Endothelial cell of umbilical vein (primary cell): ENCODE results near the gene TF. TPM values are rescaled to one million over a fixed set of nuclear protein-coding genes. Genes with fewer than 3 reads are reported as not detected.

Experiments used
- BruUV-seq: library from RNA; stranded (reverse); fragments of 400-500 nt; replicated peaks from 2 replicates; lab custom pipeline; 2021; lab: Mats Ljungman, UMichigan
- CTCF ChIA-PET: fragments of 300-600, 350-600 bp; sonication (Branson Sonifier 250); formaldehyde crosslinking; loops from one replicate; lab custom pipeline; 2021; ENCODE audit warnings: antibody characterized with exemption, inconsistent platforms; lab: Charles Lee
- POLR2A ChIA-PET: fragments of 300-600, 350-600 bp; sonication (Branson Sonifier 250); formaldehyde crosslinking; loops from one replicate; lab custom pipeline; 2021; ENCODE audit warnings: antibody characterized with exemption, inconsistent platforms; lab: Charles Lee
- DNase-seq: peaks from one replicate; pipeline ENCODE4 v3.0.0-alpha.2; 2011; ENCODE audit warnings: low read depth, low spot score
- FAIRE-seq: peaks from 2 replicates; lab custom pipeline; 2011; peaks lifted over from hg19 to GRCh38; lab: Jason Lieb, UNC
- H2AFZ ChIP-seq: 2 replicates; pipeline ENCODE4 v1.6.0; 2012; ENCODE audit warnings: low read depth, low read length, control low read depth, inconsistent platforms
- H3K27ac ChIP-seq: 2 replicates; pipeline ENCODE4 v1.5.1; 2011; ENCODE audit warnings: low read depth, mild to moderate bottlenecking, control low read depth, low read length, moderate library complexity; ENCODE audit not compliant: insufficient read depth
- H3K27me3 ChIP-seq, 2 experiments: 2 replicates each; pipeline versions ENCODE4 v1.6.0 to v1.6.1; 2011; ENCODE audit warnings: low read length in 2 of 2, mixed read lengths in 1 of 2; ENCODE audit not compliant: control insufficient read depth in 2 of 2, insufficient read depth in 2 of 2
- H3K36me3 ChIP-seq, 2 experiments: 2 replicates in 1 of 2; 3 replicates in 1 of 2; pipeline ENCODE4 v1.5.1; 2011; ENCODE audit warnings: low read length in 2 of 2, mild to moderate bottlenecking in 1 of 2, moderate library complexity in 1 of 2; ENCODE audit not compliant: control insufficient read depth in 2 of 2, insufficient read depth in 2 of 2; ENCODE audit errors: extremely low read depth in 1 of 2
- H3K4me1 ChIP-seq: 3 replicates; pipeline ENCODE4 v1.5.1; 2011; ENCODE audit warnings: mild to moderate bottlenecking, low read length; ENCODE audit not compliant: control insufficient read depth, insufficient read depth; ENCODE audit errors: extremely low read depth
- H3K4me2 ChIP-seq: 2 replicates; pipeline ENCODE4 v1.6.1; 2011; ENCODE audit warnings: low read length, control low read depth, mixed read lengths; ENCODE audit not compliant: insufficient read depth
- H3K4me3 ChIP-seq, 3 experiments: fragments of 200-600 bp in 1 of 3; sonication (generic), shearing (Covaris generic) in 1 of 3; replicated peaks in 1 of 3; 2 replicates each; pipeline ENCODE4 v1.5.1; 2011 to 2016; ENCODE audit warnings: control low read depth in 3 of 3, low read length in 3 of 3, mild to moderate bottlenecking in 2 of 3, inconsistent platforms in 1 of 3, low read depth in 1 of 3, moderate library complexity in 1 of 3; ENCODE audit not compliant: insufficient read depth in 1 of 3
- H3K79me2 ChIP-seq: 2 replicates; pipeline ENCODE4 v1.6.0; 2012; ENCODE audit warnings: low read length, inconsistent platforms; ENCODE audit not compliant: control insufficient read depth, insufficient read depth
- H3K9ac ChIP-seq: replicated peaks from 2 replicates; pipeline ENCODE3; 2011; ENCODE audit warnings: low read length, control low read depth; ENCODE audit not compliant: insufficient read depth; ENCODE audit errors: extremely low read depth
- H3K9me1 ChIP-seq: replicated peaks from 3 replicates; pipeline ENCODE4 v1.6.0; 2011; ENCODE audit warnings: mild to moderate bottlenecking, low read length; ENCODE audit not compliant: control insufficient read depth, insufficient read depth; ENCODE audit errors: extremely low read depth
- H3K9me3 ChIP-seq: replicated peaks from 2 replicates; pipeline ENCODE4 v1.5.1; 2012; ENCODE audit warnings: low read length, inconsistent platforms; ENCODE audit not compliant: control insufficient read depth, insufficient read depth
- H4K20me1 ChIP-seq: replicated peaks from 2 replicates; pipeline ENCODE3; 2011; ENCODE audit warnings: mild to moderate bottlenecking, low read length; ENCODE audit not compliant: control insufficient read depth, insufficient read depth; ENCODE audit errors: extremely low read depth
- EZH2 ChIP-seq: IDR thresholded peaks from 2 replicates; pipeline ENCODE4 v1.6.1; 2012; ENCODE audit warnings: borderline replicate concordance, low read depth, mild to moderate bottlenecking, moderate library complexity, low read length, inconsistent platforms; ENCODE audit not compliant: severe bottlenecking
- FOS ChIP-seq: IDR thresholded peaks from 2 replicates; pipeline ENCODE4 v1.6.1; 2011; ENCODE audit warnings: mild to moderate bottlenecking, low read length, moderate library complexity, borderline replicate concordance; ENCODE audit not compliant: insufficient read depth
- GATA2 ChIP-seq: IDR thresholded peaks from 2 replicates; pipeline ENCODE4 v1.7.0; 2011; ENCODE audit warnings: low read depth, mild to moderate bottlenecking, moderate library complexity, mixed read lengths, low read length; ENCODE audit not compliant: insufficient read length, insufficient read depth
- JUN ChIP-seq: IDR thresholded peaks from 2 replicates; pipeline ENCODE4 v1.6.1; 2011; ENCODE audit warnings: borderline replicate concordance, low read depth; ENCODE audit not compliant: insufficient read length, insufficient read depth
- MYC ChIP-seq: IDR thresholded peaks from one replicate; pipeline ENCODE4 v1.6.1; 2011; ENCODE audit warnings: mild to moderate bottlenecking, low read depth, low read length
- POLR2A ChIP-seq: IDR thresholded peaks from 2 replicates; pipeline ENCODE4 v1.6.1; 2012; ENCODE audit warnings: low read depth, mild to moderate bottlenecking, control low read depth, low read length
- POLR2AphosphoS5 ChIP-seq: IDR thresholded peaks from 2 replicates; pipeline ENCODE4 v1.6.1; 2012; ENCODE audit warnings: low read depth, mild to moderate bottlenecking, control low read depth, low read length, moderate library complexity; ENCODE audit not compliant: insufficient read depth
- dilution Hi-C: fragments of 300-500 bp; cut with MboI; formaldehyde crosslinking; loops from one replicate; pipeline ENCODE4 v1.15.0; 2019; ENCODE audit warnings: low sequenced_read_pairs; ENCODE audit not compliant: extremely low pct_ligation_motif_present
- intact Hi-C: fragments of 100-400 bp; cut with micrococcal nuclease; formaldehyde crosslinking; loops from one replicate; pipeline ENCODE4 v1.10.0; 2022
- polyA plus RNA-seq, 4 experiments: library from polyadenylated mRNA; depleted of rRNA in 3 of 4; stranded (reverse) in 3 of 4; unstranded in 1 of 4; fragments of >200 nt; gene quantifications; 2 replicates each; pipeline versions ENCODE4 v1.2.1 to v1.2.3, GENCODE V29; 2011 to 2012; ENCODE audit warnings: missing spikeins in 1 of 4
- total RNA-seq: library from RNA; stranded (reverse); gene quantifications from 2 replicates; pipeline ENCODE4 v1.2.3, GENCODE V29; 2021
- TF ChIP-seq, protein P1 (sequence below), 2 donors: IDR thresholded peaks; 1 replicate in 1 of 2; 2 replicates in 1 of 2; pipeline ENCODE4 v1.5.1; 2011; ENCODE audit warnings: low read length in 2 of 2, mild to moderate bottlenecking in 2 of 2, moderate library complexity in 2 of 2, control low read depth in 1 of 2, inconsistent platforms in 1 of 2, low read depth in 1 of 2; ENCODE audit not compliant: insufficient read depth in 1 of 2; ENCODE audit errors: extremely low read depth in 1 of 2
- TF ChIP-seq, protein P2 (sequence below): IDR thresholded peaks from 2 replicates; pipeline ENCODE4 v1.6.1; 2011; ENCODE audit not compliant: insufficient read depth, insufficient read length

Gene TF
- total and polyA plus RNA-seq, 2 donors (not counting 3 experiments of a cell fraction or from before 2014, with no cell fraction given) = 0.32 to 0.69 TPM

DNA sequence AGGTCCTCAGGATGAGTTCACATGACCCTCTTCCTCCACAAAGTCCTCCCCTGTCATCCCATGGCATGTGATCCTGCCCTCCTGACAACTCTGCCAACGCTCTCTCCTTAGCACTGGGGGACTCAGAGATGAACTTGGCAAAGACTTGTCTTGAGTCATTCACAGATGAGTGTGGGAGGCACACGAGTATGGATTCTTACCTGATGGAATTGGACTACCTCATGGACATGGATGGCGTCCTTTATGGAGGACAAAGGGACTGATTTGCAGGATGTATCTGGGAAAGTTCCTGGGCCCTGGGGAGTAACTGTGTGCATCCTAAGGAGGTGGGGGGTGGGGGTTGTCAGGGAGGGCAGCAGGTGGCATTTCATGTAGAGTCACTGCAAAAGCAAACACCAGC is 46.3 kb upstream of the TF start:
- POLR2A ChIA-PET = interaction anchor here (0.6 kb wide), 1 partner anchor 273 kb away, joined by 3 read pairs; no protein-coding TSS in a partner anchor
- Histone ChIP-seq H2AFZ (no peak overlapping the region), H3K4me2 (no peak overlapping the region), H3K79me2 (no peaks in the 10 kb centered on the region), H3K9ac (no peak overlapping the region), H4K20me1 (no peaks in the 10 kb centered on the region), H3K27me3 (peaks cover 3 to 7% of the 10 kb centered on the region in 2 experiments), H3K9me1 (no peaks in the 10 kb centered on the region), H3K4me1 (no peaks in the 10 kb centered on the region), H3K9me3 (no peaks in the 10 kb centered on the region), H3K27ac (no peak overlapping the region), H3K4me3 (no peak overlapping the region), H3K36me3 (no peaks in the 10 kb centered on the region)
- FAIRE-seq (no peak), DNase-seq (no peak)
- no TSS peak for BruUV-seq
- no peak for TF ChIP-seq EZH2
- TF ChIP-seq JUN = no peak
- TF ChIP-seq POLR2A = no peak
- TF ChIP-seq GATA2 = no peak
- TF ChIP-seq, protein P1, sequence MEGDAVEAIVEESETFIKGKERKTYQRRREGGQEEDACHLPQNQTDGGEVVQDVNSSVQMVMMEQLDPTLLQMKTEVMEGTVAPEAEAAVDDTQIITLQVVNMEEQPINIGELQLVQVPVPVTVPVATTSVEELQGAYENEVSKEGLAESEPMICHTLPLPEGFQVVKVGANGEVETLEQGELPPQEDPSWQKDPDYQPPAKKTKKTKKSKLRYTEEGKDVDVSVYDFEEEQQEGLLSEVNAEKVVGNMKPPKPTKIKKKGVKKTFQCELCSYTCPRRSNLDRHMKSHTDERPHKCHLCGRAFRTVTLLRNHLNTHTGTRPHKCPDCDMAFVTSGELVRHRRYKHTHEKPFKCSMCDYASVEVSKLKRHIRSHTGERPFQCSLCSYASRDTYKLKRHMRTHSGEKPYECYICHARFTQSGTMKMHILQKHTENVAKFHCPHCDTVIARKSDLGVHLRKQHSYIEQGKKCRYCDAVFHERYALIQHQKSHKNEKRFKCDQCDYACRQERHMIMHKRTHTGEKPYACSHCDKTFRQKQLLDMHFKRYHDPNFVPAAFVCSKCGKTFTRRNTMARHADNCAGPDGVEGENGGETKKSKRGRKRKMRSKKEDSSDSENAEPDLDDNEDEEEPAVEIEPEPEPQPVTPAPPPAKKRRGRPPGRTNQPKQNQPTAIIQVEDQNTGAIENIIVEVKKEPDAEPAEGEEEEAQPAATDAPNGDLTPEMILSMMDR (IDR thresholded peaks at IDR 0.05; ENCODE audit: extremely low read depth in 1 of 2, insufficient read depth in 1 of 2, low read depth in 1 of 2, low read length in 2 of 2) = no peak
- no peak for TF ChIP-seq FOS
- no peak for TF ChIP-seq MYC
- TF ChIP-seq, protein P2, sequence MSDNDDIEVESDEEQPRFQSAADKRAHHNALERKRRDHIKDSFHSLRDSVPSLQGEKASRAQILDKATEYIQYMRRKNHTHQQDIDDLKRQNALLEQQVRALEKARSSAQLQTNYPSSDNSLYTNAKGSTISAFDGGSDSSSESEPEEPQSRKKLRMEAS = no peak
- no peak for TF ChIP-seq POLR2AphosphoS5
- CTCF ChIA-PET = no interaction called here
- dilution Hi-C loops (no loop called here), intact Hi-C loops (no loop called here)
